ENCODE results near the gene LRCOL1. TPM values are rescaled to one million over a fixed set of nuclear protein-coding genes. Genes with fewer than 3 reads are reported as not detected.

Gene LRCOL1
- total RNA-seq, 1 experiment from 2014 or later = 0.24 TPM

DNA sequence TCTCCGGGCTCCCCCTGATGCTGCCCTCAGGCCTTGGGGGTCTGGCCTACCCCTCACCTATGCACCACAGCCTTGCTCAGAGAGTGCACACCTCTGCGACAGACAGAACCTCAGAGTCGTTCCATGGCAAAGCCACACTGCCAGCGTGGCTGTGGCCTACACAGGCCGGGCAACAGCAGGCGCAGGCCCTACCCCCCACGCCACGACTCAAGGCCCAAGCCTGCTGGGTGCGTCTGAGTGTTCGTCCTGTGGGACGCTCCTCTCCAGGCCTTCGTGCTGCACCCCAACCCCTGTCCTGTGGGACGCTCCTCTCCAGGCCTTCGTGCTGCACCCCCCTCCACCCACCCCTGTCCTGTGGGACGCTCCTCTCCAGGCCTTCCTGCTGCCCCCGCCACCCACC lies 54.2 kb downstream of the LRCOL1 start (continued):
- TF ChIP-seq, protein P1, sequence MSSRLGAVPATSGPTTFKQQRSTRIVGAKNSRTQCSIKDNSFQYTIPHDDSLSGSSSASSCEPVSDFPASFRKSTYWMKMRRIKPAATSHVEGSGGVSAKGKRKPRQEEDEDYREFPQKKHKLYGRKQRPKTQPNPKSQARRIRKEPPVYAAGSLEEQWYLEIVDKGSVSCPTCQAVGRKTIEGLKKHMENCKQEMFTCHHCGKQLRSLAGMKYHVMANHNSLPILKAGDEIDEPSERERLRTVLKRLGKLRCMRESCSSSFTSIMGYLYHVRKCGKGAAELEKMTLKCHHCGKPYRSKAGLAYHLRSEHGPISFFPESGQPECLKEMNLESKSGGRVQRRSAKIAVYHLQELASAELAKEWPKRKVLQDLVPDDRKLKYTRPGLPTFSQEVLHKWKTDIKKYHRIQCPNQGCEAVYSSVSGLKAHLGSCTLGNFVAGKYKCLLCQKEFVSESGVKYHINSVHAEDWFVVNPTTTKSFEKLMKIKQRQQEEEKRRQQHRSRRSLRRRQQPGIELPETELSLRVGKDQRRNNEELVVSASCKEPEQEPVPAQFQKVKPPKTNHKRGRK (CRISPR knock-in tag; IDR thresholded peaks at IDR 0.05; ENCODE audit: borderline replicate concordance) = no peak

DNA sequence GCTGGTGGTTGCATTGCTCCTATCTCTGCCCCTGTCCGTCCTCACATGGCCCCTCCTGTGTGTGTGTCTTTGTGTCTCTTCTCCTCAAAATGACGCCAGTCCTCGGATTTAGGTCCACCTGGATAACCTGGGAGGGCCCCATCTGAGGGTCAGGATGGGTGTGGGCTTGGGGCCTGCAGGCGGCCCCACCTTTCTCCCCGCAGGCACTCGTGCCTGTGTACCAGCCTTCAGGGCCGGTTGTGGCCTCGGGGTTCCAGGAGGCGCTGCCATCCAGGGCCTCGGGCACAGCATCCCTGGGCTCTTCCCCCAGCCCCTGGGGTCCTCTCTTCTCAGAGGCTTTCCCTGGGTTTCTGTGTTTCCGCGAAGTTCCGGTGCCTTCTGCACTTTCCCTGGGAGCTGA lies 54.7 kb downstream of the LRCOL1 start:
- no peaks in the 10 kb centered on the region for H3K4me1 Mint-ChIP-seq
- no peaks in the 10 kb centered on the region for H3K9me3 Mint-ChIP-seq
- H3K27ac Mint-ChIP-seq = no peak overlapping the region
- ATAC-seq (no peak), DNase-seq (ENCODE audit: low spot score) (no peak)
- no peaks in the 10 kb centered on the region for H3K36me3 Mint-ChIP-seq
- TF ChIP-seq, protein P2, sequence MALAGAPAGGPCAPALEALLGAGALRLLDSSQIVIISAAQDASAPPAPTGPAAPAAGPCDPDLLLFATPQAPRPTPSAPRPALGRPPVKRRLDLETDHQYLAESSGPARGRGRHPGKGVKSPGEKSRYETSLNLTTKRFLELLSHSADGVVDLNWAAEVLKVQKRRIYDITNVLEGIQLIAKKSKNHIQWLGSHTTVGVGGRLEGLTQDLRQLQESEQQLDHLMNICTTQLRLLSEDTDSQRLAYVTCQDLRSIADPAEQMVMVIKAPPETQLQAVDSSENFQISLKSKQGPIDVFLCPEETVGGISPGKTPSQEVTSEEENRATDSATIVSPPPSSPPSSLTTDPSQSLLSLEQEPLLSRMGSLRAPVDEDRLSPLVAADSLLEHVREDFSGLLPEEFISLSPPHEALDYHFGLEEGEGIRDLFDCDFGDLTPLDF (CRISPR knock-in tag; IDR thresholded peaks at IDR 0.05) = no peak
- TF ChIP-seq NFE2L1 (CRISPR knock-in tag; IDR thresholded peaks at IDR 0.05) = no peak
- TF ChIP-seq ZNF219 (CRISPR knock-in tag; IDR thresholded peaks at IDR 0.05; ENCODE audit: borderline replicate concordance) = no peak
- TF ChIP-seq, protein P3, sequence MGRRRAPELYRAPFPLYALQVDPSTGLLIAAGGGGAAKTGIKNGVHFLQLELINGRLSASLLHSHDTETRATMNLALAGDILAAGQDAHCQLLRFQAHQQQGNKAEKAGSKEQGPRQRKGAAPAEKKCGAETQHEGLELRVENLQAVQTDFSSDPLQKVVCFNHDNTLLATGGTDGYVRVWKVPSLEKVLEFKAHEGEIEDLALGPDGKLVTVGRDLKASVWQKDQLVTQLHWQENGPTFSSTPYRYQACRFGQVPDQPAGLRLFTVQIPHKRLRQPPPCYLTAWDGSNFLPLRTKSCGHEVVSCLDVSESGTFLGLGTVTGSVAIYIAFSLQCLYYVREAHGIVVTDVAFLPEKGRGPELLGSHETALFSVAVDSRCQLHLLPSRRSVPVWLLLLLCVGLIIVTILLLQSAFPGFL (CRISPR knock-in tag; IDR thresholded peaks at IDR 0.05; ENCODE audit: borderline replicate concordance) = no peak
- TF ChIP-seq ZNF423 (CRISPR knock-in tag; IDR thresholded peaks at IDR 0.05) = no peak
- ChIA-PET CTCF (interaction anchor here (1.1 to 2.5 kb wide), 3 partner anchors 27 to 140 kb away, joined by 4 to 32 read pairs (median 6); no protein-coding TSS in a partner anchor), POLR2A (no interaction called here)
- H3K4me3 Mint-ChIP-seq = no peak overlapping the region
- peaks cover 79% of the 10 kb centered on the region for H3K27me3 Mint-ChIP-seq (ENCODE audit: low read depth)

DNA sequence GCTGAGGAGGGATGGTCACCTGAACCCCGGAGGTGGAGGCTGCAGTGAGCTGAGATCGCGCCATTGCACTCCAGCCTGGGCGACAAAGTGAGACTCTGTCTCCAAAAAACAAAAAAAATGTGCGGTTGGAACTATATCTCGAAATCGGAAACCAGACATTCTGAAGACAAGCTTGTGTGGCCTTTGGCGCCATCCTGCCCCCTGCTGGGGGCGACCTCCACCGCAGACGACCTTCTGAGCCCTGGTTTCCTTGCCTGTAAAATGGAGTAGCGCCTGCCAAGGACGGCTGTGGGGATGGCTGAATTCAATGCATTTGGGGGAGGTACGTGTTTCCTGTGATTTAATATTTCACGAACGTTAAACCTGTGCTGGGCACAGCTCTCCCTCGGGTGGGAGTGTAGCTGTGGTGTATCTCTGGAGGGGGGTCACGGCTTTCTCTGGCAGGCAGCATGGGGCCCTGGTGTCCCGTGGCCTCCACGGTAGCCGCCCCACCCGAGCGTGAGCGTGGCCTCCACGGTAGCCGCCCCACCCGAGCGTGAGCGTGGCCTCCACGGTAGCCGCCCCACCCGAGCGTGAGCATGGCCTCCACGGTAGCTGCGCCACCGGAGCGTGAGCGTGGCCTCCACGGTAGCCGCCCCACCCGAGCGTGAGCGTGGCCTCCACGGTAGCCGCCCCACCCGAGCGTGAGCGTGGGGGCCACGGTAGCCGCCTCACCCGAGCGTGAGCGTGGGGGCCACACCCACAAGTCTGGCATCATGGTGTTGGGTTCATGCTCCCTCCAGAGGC lies 55.3 kb downstream of the LRCOL1 start:
- peaks cover 3% of the 10 kb centered on the region; the same call in 1 of the 2 replicates for H3K4me1 Mint-ChIP-seq
- H3K36me3 Mint-ChIP-seq = no peaks in the 10 kb centered on the region
- H3K27me3 Mint-ChIP-seq (ENCODE audit: low read depth) = peaks cover 86% of the 10 kb centered on the region
- TF ChIP-seq, protein P4, sequence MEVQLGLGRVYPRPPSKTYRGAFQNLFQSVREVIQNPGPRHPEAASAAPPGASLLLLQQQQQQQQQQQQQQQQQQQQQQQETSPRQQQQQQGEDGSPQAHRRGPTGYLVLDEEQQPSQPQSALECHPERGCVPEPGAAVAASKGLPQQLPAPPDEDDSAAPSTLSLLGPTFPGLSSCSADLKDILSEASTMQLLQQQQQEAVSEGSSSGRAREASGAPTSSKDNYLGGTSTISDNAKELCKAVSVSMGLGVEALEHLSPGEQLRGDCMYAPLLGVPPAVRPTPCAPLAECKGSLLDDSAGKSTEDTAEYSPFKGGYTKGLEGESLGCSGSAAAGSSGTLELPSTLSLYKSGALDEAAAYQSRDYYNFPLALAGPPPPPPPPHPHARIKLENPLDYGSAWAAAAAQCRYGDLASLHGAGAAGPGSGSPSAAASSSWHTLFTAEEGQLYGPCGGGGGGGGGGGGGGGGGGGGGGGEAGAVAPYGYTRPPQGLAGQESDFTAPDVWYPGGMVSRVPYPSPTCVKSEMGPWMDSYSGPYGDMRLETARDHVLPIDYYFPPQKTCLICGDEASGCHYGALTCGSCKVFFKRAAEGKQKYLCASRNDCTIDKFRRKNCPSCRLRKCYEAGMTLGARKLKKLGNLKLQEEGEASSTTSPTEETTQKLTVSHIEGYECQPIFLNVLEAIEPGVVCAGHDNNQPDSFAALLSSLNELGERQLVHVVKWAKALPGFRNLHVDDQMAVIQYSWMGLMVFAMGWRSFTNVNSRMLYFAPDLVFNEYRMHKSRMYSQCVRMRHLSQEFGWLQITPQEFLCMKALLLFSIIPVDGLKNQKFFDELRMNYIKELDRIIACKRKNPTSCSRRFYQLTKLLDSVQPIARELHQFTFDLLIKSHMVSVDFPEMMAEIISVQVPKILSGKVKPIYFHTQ (CRISPR knock-in tag; IDR thresholded peaks at IDR 0.05) = no peak
- TF ChIP-seq, protein P5, sequence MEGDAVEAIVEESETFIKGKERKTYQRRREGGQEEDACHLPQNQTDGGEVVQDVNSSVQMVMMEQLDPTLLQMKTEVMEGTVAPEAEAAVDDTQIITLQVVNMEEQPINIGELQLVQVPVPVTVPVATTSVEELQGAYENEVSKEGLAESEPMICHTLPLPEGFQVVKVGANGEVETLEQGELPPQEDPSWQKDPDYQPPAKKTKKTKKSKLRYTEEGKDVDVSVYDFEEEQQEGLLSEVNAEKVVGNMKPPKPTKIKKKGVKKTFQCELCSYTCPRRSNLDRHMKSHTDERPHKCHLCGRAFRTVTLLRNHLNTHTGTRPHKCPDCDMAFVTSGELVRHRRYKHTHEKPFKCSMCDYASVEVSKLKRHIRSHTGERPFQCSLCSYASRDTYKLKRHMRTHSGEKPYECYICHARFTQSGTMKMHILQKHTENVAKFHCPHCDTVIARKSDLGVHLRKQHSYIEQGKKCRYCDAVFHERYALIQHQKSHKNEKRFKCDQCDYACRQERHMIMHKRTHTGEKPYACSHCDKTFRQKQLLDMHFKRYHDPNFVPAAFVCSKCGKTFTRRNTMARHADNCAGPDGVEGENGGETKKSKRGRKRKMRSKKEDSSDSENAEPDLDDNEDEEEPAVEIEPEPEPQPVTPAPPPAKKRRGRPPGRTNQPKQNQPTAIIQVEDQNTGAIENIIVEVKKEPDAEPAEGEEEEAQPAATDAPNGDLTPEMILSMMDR (IDR thresholded peaks at IDR 0.05) = peak; percentile 41
- TF ChIP-seq, protein P6, sequence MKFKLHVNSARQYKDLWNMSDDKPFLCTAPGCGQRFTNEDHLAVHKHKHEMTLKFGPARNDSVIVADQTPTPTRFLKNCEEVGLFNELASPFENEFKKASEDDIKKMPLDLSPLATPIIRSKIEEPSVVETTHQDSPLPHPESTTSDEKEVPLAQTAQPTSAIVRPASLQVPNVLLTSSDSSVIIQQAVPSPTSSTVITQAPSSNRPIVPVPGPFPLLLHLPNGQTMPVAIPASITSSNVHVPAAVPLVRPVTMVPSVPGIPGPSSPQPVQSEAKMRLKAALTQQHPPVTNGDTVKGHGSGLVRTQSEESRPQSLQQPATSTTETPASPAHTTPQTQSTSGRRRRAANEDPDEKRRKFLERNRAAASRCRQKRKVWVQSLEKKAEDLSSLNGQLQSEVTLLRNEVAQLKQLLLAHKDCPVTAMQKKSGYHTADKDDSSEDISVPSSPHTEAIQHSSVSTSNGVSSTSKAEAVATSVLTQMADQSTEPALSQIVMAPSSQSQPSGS (CRISPR knock-in tag; IDR thresholded peaks at IDR 0.05; ENCODE audit: borderline replicate concordance, low read depth) = no peak
- ChIA-PET POLR2A (interaction anchor here (0.8 kb wide), 1 partner anchor 280 kb away, joined by 3 read pairs; no protein-coding TSS in a partner anchor), CTCF (interaction anchor here (0.6 to 2.5 kb wide), 23 partner anchors 11 to 401 kb away, joined by 3 to 32 read pairs (median 4); partner anchors contain the start of gene GALNT9)
- H3K9me3 Mint-ChIP-seq = no peaks in the 10 kb centered on the region
- ATAC-seq = no peak
- DNase-seq (ENCODE audit: low spot score) = peak; percentile 46
- no peak overlapping the region for H3K27ac Mint-ChIP-seq
- H3K4me3 Mint-ChIP-seq = no peak overlapping the region

Small RNAs within 50 kb of the gene (microRNA-seq; reads per million reads assigned to microRNA genes)
- gene MIR6763 (ENCODE audit: borderline number of aligned reads) = 9.4 reads per million, percentile 25 among the genes with 10 or more reads in this experiment

Other genes with a start within 250 kb of the LRCOL1 start
- 120 to 129 TPM (median 126 TPM) in 3 replicates for gene FBRSL1, start 120.4 kb downstream of the LRCOL1 start, total RNA-seq (2021)
- gene P2RX2, start 8.2 kb upstream of the LRCOL1 start, total RNA-seq (2021) = 1.6 to 2.6 TPM (median 2.1 TPM) in 3 replicates
- gene POLE, start 76.8 kb upstream of the LRCOL1 start, total RNA-seq (2021) = 120 to 144 TPM (median 126 TPM) in 3 replicates
- gene PXMP2, start 77.0 kb upstream of the LRCOL1 start, total RNA-seq (2021) = 12.0 to 13.2 TPM (median 12.6 TPM) in 3 replicates
- gene PGAM5, start 100.3 kb upstream of the LRCOL1 start, total RNA-seq (2021) = 76.8 to 89.7 TPM (median 81.0 TPM) in 3 replicates
- 50.3 to 63.8 TPM (median 50.6 TPM) in 3 replicates for gene ANKLE2, start 151.2 kb upstream of the LRCOL1 start, total RNA-seq (2021)
- 36.8 to 47.8 TPM (median 39.6 TPM) in 3 replicates for gene GOLGA3, start 218.3 kb upstream of the LRCOL1 start, total RNA-seq (2021)